GM18519 (cell line): ENCODE data around the gene BCR.
"Not testable (repeated sequence)": the region's sequence is repeated elsewhere in the genome, so short reads cannot be mapped to it uniquely, and the experiment has no call there.

Experiments
- ATAC-seq: cut with Tn5 transposase; IDR thresholded peaks from one replicate; pipeline ENCODE4 v1.9.1; 2021; ENCODE audit warnings: mild to moderate bottlenecking, moderate library complexity; ENCODE audit not compliant: unreplicated experiment, low FRiP score

BCR gene

GRCh38 chr22:23305321-23305910 is 125.1 kb downstream of the BCR start:
- ATAC-seq = no peak

GRCh38 chr22:23305922-23306374 is 125.6 kb downstream of the BCR start:
- no peak for ATAC-seq

- ATAC-seq = no peak
These were observed 126.2 kb downstream of the BCR start for GRCh38 chr22:23306438-23306921.

GRCh38 chr22:23306926-23307325 is 126.6 kb downstream of the BCR start:
- no peak for ATAC-seq

GRCh38 chr22:23307511-23307910 is 127.2 kb downstream of the BCR start:
- ATAC-seq = not testable (repeated sequence)

GRCh38 chr22:23309261-23309660 is 129.0 kb downstream of the BCR start:
- not testable (repeated sequence) for ATAC-seq

GRCh38 chr22:23310443-23311097 is 130.3 kb downstream of the BCR start:
- not testable (repeated sequence) for ATAC-seq

- ATAC-seq = not testable (repeated sequence)
These were observed 131.5 kb downstream of the BCR start for GRCh38 chr22:23311635-23312420.

- ATAC-seq = no peak
These were observed 133.7 kb downstream of the BCR start for GRCh38 chr22:23313791-23314567.

GRCh38 chr22:23315341-23315917 is 135.1 kb downstream of the BCR start:
- no peak for ATAC-seq

- ATAC-seq = not testable (repeated sequence)
These were observed 136.3 kb downstream of the BCR start for GRCh38 chr22:23316596-23316995.

GRCh38 chr22:23318316-23318715 is 138.0 kb downstream of the BCR start:
- not testable (repeated sequence) for ATAC-seq

- ATAC-seq = not testable (repeated sequence)
These were observed 142.3 kb downstream of the BCR start for GRCh38 chr22:23322497-23323080.

GRCh38 chr22:23323960-23324688 is 143.8 kb downstream of the BCR start:
- not testable (repeated sequence) for ATAC-seq

GRCh38 chr22:23325183-23325582 is 144.9 kb downstream of the BCR start:
- ATAC-seq = no peak

- ATAC-seq = not testable (repeated sequence)
These were observed 153.5 kb downstream of the BCR start for GRCh38 chr22:23333822-23334221.

- ATAC-seq = not testable (repeated sequence)
These were observed 157.4 kb downstream of the BCR start for GRCh38 chr22:23337672-23338071.

- ATAC-seq = not testable (repeated sequence)
These were observed 161.8 kb downstream of the BCR start for GRCh38 chr22:23341942-23342695.
